ENCODE measurements around the gene TARDBP. TPM values are rescaled to one million over a fixed set of nuclear protein-coding genes. Genes with fewer than 3 reads are reported as not detected.

TARDBP gene
- 66.5 and 71.2 TPM in 2 replicates for total RNA-seq

DNA sequence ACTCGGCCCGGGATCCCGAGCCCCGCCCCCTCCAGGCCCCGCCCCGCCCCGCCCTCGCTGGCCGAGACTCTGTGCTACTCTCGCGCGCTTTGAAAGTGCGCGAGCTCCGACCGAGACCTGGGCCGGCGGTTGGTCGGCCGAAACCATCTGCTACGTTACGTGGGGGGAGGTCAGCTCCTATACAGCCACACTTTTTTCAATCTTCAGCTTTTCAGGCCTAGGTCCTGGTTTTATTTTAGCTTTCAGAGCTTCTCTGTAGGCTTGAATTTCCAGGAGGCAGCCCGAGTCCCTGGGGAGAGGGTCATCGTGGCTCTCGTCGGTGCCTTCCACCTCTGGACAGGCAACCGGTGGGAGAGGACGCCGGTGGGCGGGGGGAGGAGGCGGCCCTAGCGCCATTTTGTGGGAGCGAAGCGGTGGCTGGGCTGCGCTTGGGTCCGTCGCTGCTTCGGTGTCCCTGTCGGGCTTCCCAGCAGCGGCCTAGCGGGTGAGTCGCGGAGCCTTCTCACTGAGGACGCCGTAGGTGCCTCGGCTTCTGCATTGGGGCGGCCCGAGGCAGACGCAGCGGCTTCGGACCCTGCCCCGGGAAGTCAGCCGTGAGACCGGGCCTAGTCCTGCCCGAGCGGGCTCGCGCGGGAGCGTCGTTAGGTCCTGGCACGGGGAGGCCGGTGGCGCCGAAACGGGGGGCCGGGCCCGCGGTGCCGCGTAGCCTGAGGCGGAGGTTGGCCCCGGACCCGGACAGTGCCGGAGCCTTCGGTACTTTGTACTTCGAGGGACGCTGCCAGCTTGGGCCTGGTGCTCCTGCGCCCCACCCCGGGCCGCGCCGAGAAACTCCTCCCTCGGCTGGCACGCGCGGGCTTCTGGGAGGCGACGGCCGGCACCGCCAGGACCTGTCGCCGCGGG, at the start of gene TARDBP:
Gene TARDBP, plus strand, starts transcription at position 395 of the 900 bp plus-strand sequence. CDS start 1,074 bp downstream, outside the sequence.
- no peak for TF ChIP-seq CTCF (IDR thresholded peaks at IDR 0.05; ENCODE audit: insufficient read depth, low read length, poor library complexity, severe bottlenecking)
- Histone ChIP-seq H3K4me3 (ENCODE audit: low read depth, low read length) (peak within 1 kb of the TSS; percentile 86), H3K36me3 (ENCODE audit: control insufficient read depth, insufficient read depth, low read length) (no peaks in the 10 kb centered on the region), H3K27me3 (ENCODE audit: control insufficient read depth, insufficient read depth, low read length) (no peaks in the 10 kb centered on the region)
- DNase-seq (ENCODE audit: low read depth): peak; percentile 19

DNA sequence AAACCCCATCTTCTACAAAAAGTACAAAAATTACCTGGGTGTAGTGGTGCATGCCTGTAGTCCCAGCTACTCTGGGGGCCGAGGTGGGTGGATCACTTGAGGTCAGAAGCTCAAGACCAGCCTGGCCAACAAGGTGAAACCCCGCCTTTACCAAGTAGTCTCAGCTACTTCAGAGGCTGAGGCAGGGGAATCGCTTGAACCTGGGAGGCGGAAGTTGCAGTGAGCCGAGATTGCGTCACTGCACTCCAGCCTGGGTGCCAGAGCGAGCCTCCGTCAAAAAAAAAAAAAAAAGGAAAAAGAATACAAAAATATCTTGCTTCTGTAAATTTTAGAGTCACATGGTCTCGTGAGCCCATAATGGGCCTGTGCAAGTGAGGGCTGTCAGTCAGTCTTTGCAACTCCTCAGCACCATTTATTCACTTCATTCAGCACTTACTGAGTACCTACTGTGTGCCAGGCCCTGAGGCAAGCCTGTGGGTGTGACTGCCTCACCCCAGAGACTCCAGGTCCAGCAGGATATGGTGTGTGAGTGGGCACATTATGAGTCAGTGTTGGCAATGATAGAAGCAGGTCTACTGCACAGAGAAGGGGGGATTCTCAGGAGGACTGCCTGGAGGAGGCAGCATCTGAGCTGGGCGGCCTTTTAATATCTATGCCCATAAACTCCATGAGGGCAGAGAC, 46.8 kb upstream of the TARDBP start:
- Histone ChIP-seq H3K27me3 (ENCODE audit: control insufficient read depth, insufficient read depth, low read length) (peaks cover 8% of the 10 kb centered on the region), H3K4me3 (ENCODE audit: low read depth, low read length) (no peak overlapping the region), H3K36me3 (ENCODE audit: control insufficient read depth, insufficient read depth, low read length) (no peaks in the 10 kb centered on the region)
- TF ChIP-seq CTCF (IDR thresholded peaks at IDR 0.05; ENCODE audit: insufficient read depth, low read length, poor library complexity, severe bottlenecking): no peak
- DNase-seq (ENCODE audit: low read depth): no peak

DNA sequence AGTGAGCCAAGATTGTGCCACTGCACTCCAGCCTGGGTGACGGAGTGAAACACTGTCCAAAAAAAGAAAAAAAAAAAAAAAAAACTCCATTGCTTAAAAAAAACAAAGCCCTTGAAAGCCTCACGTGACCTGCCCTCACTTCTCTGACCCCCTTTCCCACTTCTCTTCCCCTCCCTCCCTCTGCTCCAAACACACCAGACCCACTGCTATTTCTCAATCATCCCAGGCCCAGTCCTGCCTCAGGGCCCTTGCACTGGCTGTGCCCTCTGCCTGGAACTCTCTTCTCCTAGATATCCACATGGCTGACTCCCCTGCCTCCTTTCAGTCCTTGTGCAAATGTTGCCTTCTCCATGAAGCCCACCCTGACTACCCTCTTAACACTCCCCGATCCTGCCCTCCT, 45.4 kb upstream of the TARDBP start:
- H3K4me3 ChIP-seq (ENCODE audit: low read depth, low read length): no peak overlapping the region
- DNase-seq (ENCODE audit: low read depth): no peak
- peaks cover 12% of the 10 kb centered on the region for H3K27me3 ChIP-seq (ENCODE audit: control insufficient read depth, insufficient read depth, low read length)
- H3K36me3 ChIP-seq (ENCODE audit: control insufficient read depth, insufficient read depth, low read length): no peaks in the 10 kb centered on the region
- no peak for TF ChIP-seq CTCF (IDR thresholded peaks at IDR 0.05; ENCODE audit: insufficient read depth, low read length, poor library complexity, severe bottlenecking)

GRCh38 chr1:10968411-10968826, 44.0 kb upstream of the TARDBP start:
- peak overlapping the region; percentile 6 for H3K4me3 ChIP-seq (ENCODE audit: low read depth, low read length)
- no peak for DNase-seq (ENCODE audit: low read depth)

GRCh38 chr1:10969267-10969970, 43.0 kb upstream of the TARDBP start:
- Histone ChIP-seq H3K27me3 (ENCODE audit: control insufficient read depth, insufficient read depth, low read length) (peaks cover 10% of the 10 kb centered on the region), H3K4me3 (ENCODE audit: low read depth, low read length) (no peak overlapping the region), H3K36me3 (ENCODE audit: control insufficient read depth, insufficient read depth, low read length) (no peaks in the 10 kb centered on the region)
- DNase-seq (ENCODE audit: low read depth): no peak
- TF ChIP-seq CTCF (IDR thresholded peaks at IDR 0.05; ENCODE audit: insufficient read depth, low read length, poor library complexity, severe bottlenecking): no peak

More at GRCh38 chr1:10968411-10968826, 44.0 kb upstream of the TARDBP start:
- no peaks in the 10 kb centered on the region for H3K36me3 ChIP-seq (ENCODE audit: control insufficient read depth, insufficient read depth, low read length)
- TF ChIP-seq CTCF (IDR thresholded peaks at IDR 0.05; ENCODE audit: insufficient read depth, low read length, poor library complexity, severe bottlenecking): no peak
- peaks cover 12% of the 10 kb centered on the region for H3K27me3 ChIP-seq (ENCODE audit: control insufficient read depth, insufficient read depth, low read length)

Measured in kidney epithelial cell (primary cell).